SU-DHL-6 (cell line): ENCODE results near the gene SLC39A7.

Experiments used
- H2AFZ ChIP-seq: fragments of 200-600 bp; sonication (generic); 2 replicates; pipeline ENCODE4 v1.6.1; 2014; ENCODE audit warnings: low read depth, mild to moderate bottlenecking, moderate library complexity, mixed read lengths, antibody characterized with exemption, low read length; ENCODE audit not compliant: severe bottlenecking
- H3F3A ChIP-seq: fragments of 200-600 bp; shearing (Covaris generic); 2 replicates; pipeline ENCODE4 v1.6.0; 2016; ENCODE audit warnings: antibody characterized with exemption, mild to moderate bottlenecking; ENCODE audit not compliant: insufficient read depth
- H3K27ac ChIP-seq: fragments of 200-600 bp; sonication (generic); 2 replicates; pipeline ENCODE4 v1.5.1; 2016; ENCODE audit warnings: low read depth, mild to moderate bottlenecking, low read length, moderate library complexity, mixed read lengths
- H3K27me3 ChIP-seq: fragments of 200-600 bp; sonication (generic), shearing (Covaris generic); 2 replicates; pipeline ENCODE4 v1.6.0; 2014; ENCODE audit warnings: mild to moderate bottlenecking, low read length
- H3K36me3 ChIP-seq: fragments of 200-600 bp; sonication (generic); 2 replicates; pipeline ENCODE4 v1.6.1; 2014; ENCODE audit warnings: mild to moderate bottlenecking, low read length, mixed read lengths
- H3K4me2 ChIP-seq: fragments of 300-600, 200-600 bp; shearing (Covaris generic), sonication (generic); 2 replicates; pipeline ENCODE4 v1.6.0; 2014; ENCODE audit warnings: low read length, low read depth, mild to moderate bottlenecking; ENCODE audit not compliant: poor library complexity, severe bottlenecking
- H3K4me3 ChIP-seq: fragments of 200-600 bp; sonication (generic); 2 replicates; pipeline ENCODE4 v1.5.1; 2014; ENCODE audit warnings: antibody characterized with exemption, low read length, mild to moderate bottlenecking, mixed read lengths; ENCODE audit not compliant: insufficient read depth, poor library complexity, severe bottlenecking
- H3K79me2 ChIP-seq: fragments of 200-600 bp; sonication (generic); 2 replicates; pipeline ENCODE4 v1.6.1; 2014; ENCODE audit warnings: mild to moderate bottlenecking, low read length, moderate library complexity; ENCODE audit not compliant: insufficient read depth
- H3K9ac ChIP-seq: fragments of 200-600 bp; sonication (generic); 2 replicates; pipeline ENCODE4 v1.7.0; 2014; ENCODE audit warnings: mild to moderate bottlenecking, low read length
- H3K9me2 ChIP-seq: fragments of 200-600 bp; sonication (generic); replicated peaks from 2 replicates; pipeline ENCODE4 v1.6.1; 2014; ENCODE audit warnings: low read length; ENCODE audit not compliant: insufficient read depth
- H3K9me3 ChIP-seq: fragments of 200-600 bp; sonication (generic); 2 replicates; pipeline ENCODE4 v1.6.1; 2014; ENCODE audit warnings: low read length, mixed read lengths; ENCODE audit not compliant: insufficient read depth
- H4K20me1 ChIP-seq: fragments of 200-600 bp; sonication (generic); 2 replicates; pipeline ENCODE4 v1.6.1; 2014; ENCODE audit warnings: low read depth, mild to moderate bottlenecking, antibody characterized with exemption, low read length, moderate library complexity, mixed read lengths
- CTCF ChIP-seq: fragments of 200-600 bp; sonication (generic); IDR thresholded peaks from one replicate; pipeline ENCODE4 v1.5.1; 2017; ENCODE audit warnings: antibody characterized with exemption, mild to moderate bottlenecking, low read length, moderate library complexity; ENCODE audit not compliant: insufficient read depth, poor library complexity, severe bottlenecking
- EZH2phosphoT487 ChIP-seq: fragments of 200-600 bp; sonication (generic), shearing (Covaris generic); conservative IDR thresholded peaks from 2 replicates; pipeline ENCODE4 v1.6.1; 2018; ENCODE audit warnings: mild to moderate bottlenecking, antibody characterized with exemption, low read length, moderate library complexity, mixed read lengths

SLC39A7 gene

GRCh38 chr6:33194431-33194979, 6.2 kb upstream of the SLC39A7 start:
- H3K9me3 ChIP-seq: no peaks in the 10 kb centered on the region
- no peak overlapping the region for H3K4me3 ChIP-seq
- H3K27ac ChIP-seq: no peak overlapping the region
- peaks cover 22% of the 10 kb centered on the region for H3F3A ChIP-seq
- H3K27me3 ChIP-seq: no peaks in the 10 kb centered on the region
- peaks cover 10% of the 10 kb centered on the region for H3K79me2 ChIP-seq
- H3K36me3 ChIP-seq: peaks cover 10% of the 10 kb centered on the region
- TF ChIP-seq CTCF: no peak
- no peak for TF ChIP-seq EZH2phosphoT487
- H3K4me2 ChIP-seq: no peak overlapping the region
- no peaks in the 10 kb centered on the region for H3K9me2 ChIP-seq
- no peaks in the 10 kb centered on the region for H4K20me1 ChIP-seq
- no peak overlapping the region for H3K9ac ChIP-seq
- no peak overlapping the region for H2AFZ ChIP-seq

GRCh38 chr6:33195304-33196165, 5.1 kb upstream of the SLC39A7 start:
- H3K4me2 ChIP-seq: no peak overlapping the region
- peaks cover 25% of the 10 kb centered on the region for H3F3A ChIP-seq
- H3K79me2 ChIP-seq: peaks cover 14% of the 10 kb centered on the region
- H3K27ac ChIP-seq: no peak overlapping the region
- no peak overlapping the region for H2AFZ ChIP-seq
- no peak overlapping the region for H3K9ac ChIP-seq
- TF ChIP-seq EZH2phosphoT487 (no peak), CTCF (no peak)
- no peaks in the 10 kb centered on the region for H3K9me2 ChIP-seq
- H3K27me3 ChIP-seq: no peaks in the 10 kb centered on the region
- H3K4me3 ChIP-seq: no peak overlapping the region
- H4K20me1 ChIP-seq: no peaks in the 10 kb centered on the region
- peaks cover 10% of the 10 kb centered on the region for H3K36me3 ChIP-seq
- H3K9me3 ChIP-seq: no peaks in the 10 kb centered on the region

GRCh38 chr6:33197431-33198048, 3.1 kb upstream of the SLC39A7 start:
- no peak overlapping the region for H3K9ac ChIP-seq
- no peaks in the 10 kb centered on the region for H3K9me2 ChIP-seq
- no peak overlapping the region for H3K4me2 ChIP-seq
- peaks cover 25% of the 10 kb centered on the region for H3F3A ChIP-seq
- H3K79me2 ChIP-seq: peaks cover 33% of the 10 kb centered on the region
- no peaks in the 10 kb centered on the region for H3K27me3 ChIP-seq
- no peak overlapping the region for H3K4me3 ChIP-seq
- H3K36me3 ChIP-seq: peaks cover 10% of the 10 kb centered on the region
- no peaks in the 10 kb centered on the region for H4K20me1 ChIP-seq
- TF ChIP-seq CTCF: peak; percentile 97
- no peak for TF ChIP-seq EZH2phosphoT487
- no peaks in the 10 kb centered on the region for H3K9me3 ChIP-seq
- no peak overlapping the region for H3K27ac ChIP-seq
- no peak overlapping the region for H2AFZ ChIP-seq
